Middle frontal gyrus (tissue), 1 donor: Measurements from ENCODE around the gene HADHA.
"Not testable (repeated sequence)": the region's sequence is repeated elsewhere in the genome, so short reads cannot be mapped to it uniquely, and the experiment has no call there.

Experiments
- DNase-seq: peaks from one replicate; pipeline ENCODE4 v3.0.0-alpha.2; 2015; ENCODE audit warnings: low spot score; ENCODE audit errors: extremely low spot score

Gene HADHA

GRCh38 chr2:26244309-26245230 is at the start of gene HADHA, which contains the start of gene HADHB:
Gene HADHA (minus strand): TSS chr2:26244632. CDS start chr2:26244596, 36 bp downstream.
Gene HADHB (plus strand): TSS chr2:26244939. CDS start chr2:26254255, 9,316 bp downstream.
- peak; percentile 79 for DNase-seq

- no peak for DNase-seq
These were observed 48.2 kb upstream of the HADHA start for GRCh38 chr2:26292646-26293045.

GRCh38 chr2:26290001-26290400 is 45.6 kb upstream of the HADHA start:
- DNase-seq: no peak

- DNase-seq: no peak
These were observed 41.5 kb upstream of the HADHA start for GRCh38 chr2:26285931-26286330.

- no peak for DNase-seq
These were observed 39.7 kb upstream of the HADHA start for GRCh38 chr2:26284132-26284531.

- no peak for DNase-seq
These were observed 39.2 kb upstream of the HADHA start for GRCh38 chr2:26283606-26284005.

GRCh38 chr2:26281226-26281625 is 36.8 kb upstream of the HADHA start:
- DNase-seq: no peak

- DNase-seq: no peak
These were observed 35.5 kb upstream of the HADHA start for GRCh38 chr2:26279886-26280285.

GRCh38 chr2:26276484-26277227 is 32.2 kb upstream of the HADHA start:
- DNase-seq: no peak

GRCh38 chr2:26274058-26274613 is 29.7 kb upstream of the HADHA start:
- no peak for DNase-seq

GRCh38 chr2:26273501-26273900 is 29.1 kb upstream of the HADHA start:
- DNase-seq: no peak

GRCh38 chr2:26270373-26270772 is 25.9 kb upstream of the HADHA start:
- DNase-seq: no peak

- DNase-seq: no peak
These were observed 25.2 kb upstream of the HADHA start for GRCh38 chr2:26269571-26270158.

GRCh38 chr2:26268670-26269385 is 24.4 kb upstream of the HADHA start:
- DNase-seq: not testable (repeated sequence)

- no peak for DNase-seq
These were observed 23.8 kb upstream of the HADHA start for GRCh38 chr2:26268213-26268612.

GRCh38 chr2:26258836-26259235 is 14.4 kb upstream of the HADHA start:
- not testable (repeated sequence) for DNase-seq

GRCh38 chr2:26255759-26256384 is 11.4 kb upstream of the HADHA start:
- DNase-seq: no peak

- no peak for DNase-seq
These were observed 7.5 kb upstream of the HADHA start for GRCh38 chr2:26251893-26252292.

GRCh38 chr2:26249625-26250024 is 5.2 kb upstream of the HADHA start:
- DNase-seq: no peak

- DNase-seq: no peak
These were observed 2.4 kb upstream of the HADHA start for GRCh38 chr2:26246818-26247217.
